ENCODE results near the gene ZNFX1. TPM values are rescaled to one million over a fixed set of nuclear protein-coding genes. Genes with fewer than 3 reads are reported as not detected.

ZNFX1 gene
- total RNA-seq, 3 donors from 2014 or later (not counting 1 experiment from before 2014, with no cell fraction given), result 55.8 to 58.5 (median 57.8) TPM

- ATAC-seq, result no peak
- WGBS (ENCODE audit: insufficient coverage), result 86% methylated on average over 1 of the region's 1 CpG
- H3K27ac ChIP-seq (ENCODE audit: low read length), result no peak overlapping the region
Measured at GRCh38 chr20:49268600-49269365, 9.1 kb downstream of the ZNFX1 start.

GRCh38 chr20:49267327-49267726 lies 10.5 kb downstream of the ZNFX1 start:
- peak in 1 of 2 donors; percentile 38 for DNase-seq
- 44% methylated on average over 1 of the region's 4 CpGs for WGBS (ENCODE audit: insufficient coverage)
- intact Hi-C loops (cut with micrococcal nuclease), result loop anchor here (1.0 kb wide), 1 partner anchor 9 kb away; no protein-coding TSS in a partner anchor

More at GRCh38 chr20:49268600-49269365, 9.1 kb downstream of the ZNFX1 start:
- Histone ChIP-seq H3K36me3 (ENCODE audit: control insufficient read depth, insufficient read depth, low read length) (peaks cover 73% of the 10 kb centered on the region), H3K4me3 (ENCODE audit: low read length) (no peak overlapping the region), H3K9me3 (ENCODE audit: control insufficient read depth, insufficient read depth, low read length) (no peaks in the 10 kb centered on the region), H3K27me3 (ENCODE audit: control insufficient read depth, insufficient read depth, low read length) (no peaks in the 10 kb centered on the region), H3K4me1 (ENCODE audit: control insufficient read depth, insufficient read depth, low read length) (peaks cover 22% of the 10 kb centered on the region)
- TF ChIP-seq CTCF (IDR thresholded peaks at IDR 0.05), result no peak
- Mint-ChIP-seq H3K27me3 (ENCODE audit: low read depth in 2 of 2) (no peaks in the 10 kb centered on the region), H3K4me1 (peaks cover 57 to 59% of the 10 kb centered on the region in 2 donors), H3K36me3 (peaks cover 24% of the 10 kb centered on the region), H3K27ac (peak overlapping the region; percentile 92 to 95), H3K4me3 (peak overlapping the region; percentile 32), H3K9me3 (no peaks in the 10 kb centered on the region)
- DNase-seq, result no peak
- intact Hi-C loops (cut with micrococcal nuclease), result no loop called here

GRCh38 chr20:49262444-49262843 lies 15.4 kb downstream of the ZNFX1 start:
- peaks cover 19 to 21% of the 10 kb centered on the region in 2 donors for H3K4me1 Mint-ChIP-seq
- no peaks in the 10 kb centered on the region for H3K9me3 ChIP-seq (ENCODE audit: control insufficient read depth, insufficient read depth, low read length)
- peaks cover 69% of the 10 kb centered on the region for H3K36me3 ChIP-seq (ENCODE audit: control insufficient read depth, insufficient read depth, low read length)
- no peaks in the 10 kb centered on the region for H3K27me3 Mint-ChIP-seq (ENCODE audit: low read depth in 2 of 2)
- no peak for DNase-seq
- WGBS (ENCODE audit: insufficient coverage), result 100% methylated on average over 1 of the region's 1 CpG
- H3K27me3 ChIP-seq (ENCODE audit: control insufficient read depth, insufficient read depth, low read length), result no peaks in the 10 kb centered on the region
- intact Hi-C loops (cut with micrococcal nuclease), result no loop called here
- no peak overlapping the region for H3K4me3 Mint-ChIP-seq
- no peak overlapping the region for H3K4me3 ChIP-seq (ENCODE audit: low read length)
- H3K36me3 Mint-ChIP-seq, result peaks cover 20% of the 10 kb centered on the region
- no peak overlapping the region for H3K27ac ChIP-seq (ENCODE audit: low read length)
- TF ChIP-seq CTCF (IDR thresholded peaks at IDR 0.05), result no peak
- no peak for ATAC-seq
- H3K9me3 Mint-ChIP-seq, result no peaks in the 10 kb centered on the region
- H3K27ac Mint-ChIP-seq, result no peak overlapping the region
- peaks cover 7% of the 10 kb centered on the region for H3K4me1 ChIP-seq (ENCODE audit: control insufficient read depth, insufficient read depth, low read length)

More at GRCh38 chr20:49267327-49267726, 10.5 kb downstream of the ZNFX1 start:
- H3K4me1 ChIP-seq (ENCODE audit: control insufficient read depth, insufficient read depth, low read length), result peaks cover 19% of the 10 kb centered on the region
- ATAC-seq, result peak; percentile 64 to 76 (median 65)
- Mint-ChIP-seq H3K27ac (peak overlapping the region; percentile 92 to 95), H3K9me3 (no peaks in the 10 kb centered on the region), H3K4me1 (peaks cover 53 to 57% of the 10 kb centered on the region in 2 donors), H3K4me3 (peak overlapping the region; percentile 87), H3K27me3 (ENCODE audit: low read depth in 2 of 2) (no peaks in the 10 kb centered on the region), H3K36me3 (peaks cover 37% of the 10 kb centered on the region)
- H3K36me3 ChIP-seq (ENCODE audit: control insufficient read depth, insufficient read depth, low read length), result peaks cover 74% of the 10 kb centered on the region
- H3K4me3 ChIP-seq (ENCODE audit: low read length), result no peak overlapping the region
- H3K27me3 ChIP-seq (ENCODE audit: control insufficient read depth, insufficient read depth, low read length), result no peaks in the 10 kb centered on the region
- no peak for TF ChIP-seq CTCF (IDR thresholded peaks at IDR 0.05)
- H3K27ac ChIP-seq (ENCODE audit: low read length), result peak overlapping the region; percentile 59
- no peaks in the 10 kb centered on the region for H3K9me3 ChIP-seq (ENCODE audit: control insufficient read depth, insufficient read depth, low read length)

Measured in natural killer cell (primary cell).